HepG2 (cell line): ENCODE measurements around the gene EFNA2. TPM values are rescaled to one million over a fixed set of nuclear protein-coding genes. Genes with fewer than 3 reads are reported as not detected.
A peak's percentile ranks its signal among the peaks of the same experiment; 100 is the strongest.

Experiments
- ATAD3A ChIP-seq: sonication (generic); formaldehyde crosslinking; IDR thresholded peaks from 2 replicates; pipeline ENCODE4 v1.4.0; 2020; ENCODE audit warnings: missing genetic modification reagents
- CBFB ChIP-seq: sonication (generic); formaldehyde crosslinking; IDR thresholded peaks from 2 replicates; pipeline ENCODE4 v1.4.0; 2020; ENCODE audit warnings: missing genetic modification reagents
- CHD2 ChIP-seq: IDR thresholded peaks from 2 replicates; pipeline ENCODE4 v1.6.1; 2011; ENCODE audit warnings: low read depth, low read length, improper control_type of control experiment
- FOXA3 ChIP-seq: IDR thresholded peaks from 2 replicates; pipeline ENCODE4 v1.6.1; 2016; ENCODE audit warnings: missing genetic modification reagents, missing compliant biosample characterization
- HNRNPH1 ChIP-seq: fragments of 200-400 bp; formaldehyde crosslinking; optimal IDR thresholded peaks from 2 replicates; pipeline ENCODE3; 2017; ENCODE audit warnings: mild to moderate bottlenecking, low read depth, low read length
- HOXA5 ChIP-seq: sonication (generic); formaldehyde crosslinking; IDR thresholded peaks from 2 replicates; pipeline ENCODE4 v1.4.0; 2020; ENCODE audit warnings: missing genetic modification reagents
- HOXD1 ChIP-seq: sonication (generic); formaldehyde crosslinking; IDR thresholded peaks from 2 replicates; pipeline ENCODE4 v1.5.0; 2020; ENCODE audit warnings: missing genetic modification reagents
- KAT7 ChIP-seq: IDR thresholded peaks from 2 replicates; pipeline ENCODE4 v1.6.1; 2018; ENCODE audit warnings: borderline replicate concordance, missing compliant biosample characterization
- MEF2D ChIP-seq: sonication (generic); formaldehyde crosslinking; IDR thresholded peaks from 2 replicates; pipeline ENCODE4 v1.5.1; 2020; ENCODE audit warnings: mild to moderate bottlenecking, missing genetic modification reagents
- NFE2L2 ChIP-seq: fragments of 150-350 bp; IDR thresholded peaks from 2 replicates; pipeline ENCODE4 v1.6.1; 2014; ENCODE audit warnings: low read length
- PHB2 ChIP-seq: fragments of 450-650 bp; IDR thresholded peaks from 2 replicates; pipeline ENCODE4 v1.6.1; 2018; ENCODE audit not compliant: partially characterized antibody
- PRDM10 ChIP-seq: sonication (generic); formaldehyde crosslinking; IDR thresholded peaks from 2 replicates; pipeline ENCODE4 v1.4.0; 2020; ENCODE audit warnings: low read depth, missing genetic modification reagents
- RCOR2 ChIP-seq: IDR thresholded peaks from 2 replicates; pipeline ENCODE4 v1.6.1; 2016; ENCODE audit warnings: missing biosample characterization, missing genetic modification reagents
- REXO4 ChIP-seq: sonication (generic); formaldehyde crosslinking; IDR thresholded peaks from 2 replicates; pipeline ENCODE4 v1.8.0; 2022; ENCODE audit warnings: missing genetic modification reagents, mild to moderate bottlenecking, borderline replicate concordance
- TCF7 ChIP-seq: sonication (generic); IDR thresholded peaks from 2 replicates; pipeline ENCODE4 v1.6.1; 2016; ENCODE audit warnings: antibody characterized with exemption, low read depth
- ZNF205 ChIP-seq: IDR thresholded peaks from 2 replicates; pipeline ENCODE4 v1.6.1; 2018; ENCODE audit warnings: missing biosample characterization, missing genetic modification reagents
- ZNF256 ChIP-seq: sonication (generic); formaldehyde crosslinking; conservative IDR thresholded peaks from 2 replicates; pipeline ENCODE4 v1.4.0; 2020; ENCODE audit warnings: missing genetic modification reagents
- ZNF432 ChIP-seq: sonication (generic); formaldehyde crosslinking; IDR thresholded peaks from 2 replicates; pipeline ENCODE4 v1.5.0; 2020; ENCODE audit warnings: missing genetic modification reagents, mild to moderate bottlenecking, borderline replicate concordance
- ZNF446 ChIP-seq: sonication (generic); formaldehyde crosslinking; IDR thresholded peaks from 2 replicates; pipeline ENCODE4 v1.5.0; 2020; ENCODE audit warnings: mild to moderate bottlenecking, missing genetic modification reagents
- ZNF468 ChIP-seq: sonication (generic); formaldehyde crosslinking; IDR thresholded peaks from 2 replicates; pipeline ENCODE4 v1.8.0; 2022; ENCODE audit warnings: mild to moderate bottlenecking, moderate library complexity, missing genetic modification reagents
- ZNF501 ChIP-seq: sonication (generic); formaldehyde crosslinking; IDR thresholded peaks from 2 replicates; pipeline ENCODE4 v1.5.1; 2020; ENCODE audit warnings: mild to moderate bottlenecking, moderate library complexity, missing genetic modification reagents
- ZNF770 ChIP-seq: sonication (generic); formaldehyde crosslinking; IDR thresholded peaks from 2 replicates; pipeline ENCODE4 v1.5.0; 2020; ENCODE audit warnings: mild to moderate bottlenecking, missing genetic modification reagents
- ZNF772 ChIP-seq: sonication (generic); formaldehyde crosslinking; IDR thresholded peaks from 2 replicates; pipeline ENCODE4 v1.5.0; 2020; ENCODE audit warnings: mild to moderate bottlenecking, missing genetic modification reagents
- polyA plus RNA-seq, 8 experiments: library from polyadenylated mRNA; depleted of rRNA in 3 of 8; stranded (reverse) in 7 of 8; unstranded in 1 of 8; fragments of >200 nt; fragmentation: Illumina TruSeq in 4 of 8; extraction: Trizol in 4 of 8; gene quantifications; 2 replicates each; pipeline versions ENCODE4 v1.2.1 to v1.2.3, GENCODE V29; 2011 to 2016; ENCODE audit warnings: low read depth in 4 of 8, missing spikeins in 1 of 8, mixed read lengths in 1 of 8; ENCODE audit not compliant: insufficient read depth in 1 of 8
- total RNA-seq, 5 experiments: library from RNA; depleted of rRNA; stranded (reverse); fragments of >200 nt; fragmentation: Illumina TruSeq; extraction: Trizol; gene quantifications; 2 replicates each; pipeline ENCODE4 v1.2.3, GENCODE V29; 2016; ENCODE audit warnings: low read depth in 1 of 5
- TF ChIP-seq, protein P1 (sequence below): sonication (generic); formaldehyde crosslinking; IDR thresholded peaks from 2 replicates; pipeline ENCODE4 v1.5.0; 2020; ENCODE audit warnings: missing genetic modification reagents

EFNA2 gene
- total and polyA plus RNA-seq, 2 of the 13 experiments (the other 11 are each of a cell fraction or from before 2014, with no cell fraction given) = 6.0 to 9.9 TPM

- peak; percentile 70; the same call in 1 of the 2 replicates for TF ChIP-seq ZNF501 (CRISPR knock-in tag)
- TF ChIP-seq ATAD3A (CRISPR knock-in tag) = no peak
- no peak for TF ChIP-seq PHB2
- 0 out of 2 replicates have a peak, but pooled peaks have one; percentile 15 for TF ChIP-seq ZNF205 (CRISPR knock-in tag)
- TF ChIP-seq, protein P1, sequence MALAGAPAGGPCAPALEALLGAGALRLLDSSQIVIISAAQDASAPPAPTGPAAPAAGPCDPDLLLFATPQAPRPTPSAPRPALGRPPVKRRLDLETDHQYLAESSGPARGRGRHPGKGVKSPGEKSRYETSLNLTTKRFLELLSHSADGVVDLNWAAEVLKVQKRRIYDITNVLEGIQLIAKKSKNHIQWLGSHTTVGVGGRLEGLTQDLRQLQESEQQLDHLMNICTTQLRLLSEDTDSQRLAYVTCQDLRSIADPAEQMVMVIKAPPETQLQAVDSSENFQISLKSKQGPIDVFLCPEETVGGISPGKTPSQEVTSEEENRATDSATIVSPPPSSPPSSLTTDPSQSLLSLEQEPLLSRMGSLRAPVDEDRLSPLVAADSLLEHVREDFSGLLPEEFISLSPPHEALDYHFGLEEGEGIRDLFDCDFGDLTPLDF (CRISPR knock-in tag) = no peak
- TF ChIP-seq MEF2D (CRISPR knock-in tag) = peak; percentile 95
- TF ChIP-seq CBFB (CRISPR knock-in tag) = peak; percentile 48; the same call in 1 of the 2 replicates
- TF ChIP-seq ZNF770 (CRISPR knock-in tag) = peak; percentile 74
- TF ChIP-seq FOXA3 = peak; percentile 69
- TF ChIP-seq HOXA5 (CRISPR knock-in tag) = peak; percentile 69
- 0 out of 2 replicates have a peak, but pooled peaks have one; percentile 47 for TF ChIP-seq ZNF256 (CRISPR knock-in tag)
- peak; percentile 96 for TF ChIP-seq HNRNPH1
- TF ChIP-seq TCF7 = no peak
- no peak for TF ChIP-seq NFE2L2
- peak; percentile 59; the same call in 1 of the 2 replicates for TF ChIP-seq KAT7
- peak; percentile 88; the same call in 1 of the 2 replicates for TF ChIP-seq ZNF468
- peak; percentile 67; the same call in 1 of the 2 replicates for TF ChIP-seq CHD2
- TF ChIP-seq HOXD1 (CRISPR knock-in tag) = peak; percentile 36; the same call in 1 of the 2 replicates
- TF ChIP-seq ZNF446 (CRISPR knock-in tag) = no peak
- TF ChIP-seq RCOR2 = peak; percentile 47; the same call in 1 of the 2 replicates
- no peak for TF ChIP-seq ZNF432 (CRISPR knock-in tag)
- peak; percentile 83; the same call in 1 of the 2 replicates for TF ChIP-seq REXO4 (CRISPR knock-in tag)
- peak; percentile 75; the same call in 1 of the 2 replicates for TF ChIP-seq ZNF772
- peak; percentile 68; the same call in 1 of the 2 replicates for TF ChIP-seq PRDM10 (CRISPR knock-in tag)
Measured at GRCh38 chr19:1259206-1259875, 26.3 kb upstream of the EFNA2 start (continued).
